ENCODE results near the gene ILDR2. TPM values are rescaled to one million over a fixed set of nuclear protein-coding genes. Genes with fewer than 3 reads are reported as not detected.

Gene ILDR2
- polyA plus RNA-seq, 1 experiment = not detected

DNA sequence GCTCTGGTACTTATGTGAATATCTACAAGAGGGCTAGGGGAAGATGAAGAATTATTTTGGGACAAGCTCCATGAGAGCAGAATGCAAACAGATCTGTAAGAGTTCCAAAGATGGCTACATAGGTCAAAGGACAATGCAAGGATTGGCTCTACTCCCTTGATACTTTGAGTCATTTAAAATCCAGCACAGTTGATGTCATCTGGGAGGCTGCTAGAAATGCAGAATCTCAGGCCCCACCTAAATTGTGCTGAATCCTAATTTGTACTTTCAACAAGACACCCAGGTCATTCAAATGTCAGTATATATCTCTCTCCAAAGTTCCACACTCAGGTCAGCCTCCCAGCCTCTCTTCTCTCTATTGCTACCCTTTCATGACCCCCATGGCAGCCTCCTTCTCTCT, 75.6 kb downstream of the ILDR2 start:
- ChIA-PET POLR2A (no interaction called here), CTCF (no interaction called here)
- Histone ChIP-seq H3K36me3 (ENCODE audit: control insufficient read depth, insufficient read depth, low read length) (no peaks in the 10 kb centered on the region), H3K27me3 (ENCODE audit: control insufficient read depth, insufficient read depth, low read length) (no peaks in the 10 kb centered on the region), H3K4me3 (ENCODE audit: low read depth, low read length) (no peak overlapping the region)
- DNase-seq (ENCODE audit: low read depth) = no peak
- TF ChIP-seq, protein P1, sequence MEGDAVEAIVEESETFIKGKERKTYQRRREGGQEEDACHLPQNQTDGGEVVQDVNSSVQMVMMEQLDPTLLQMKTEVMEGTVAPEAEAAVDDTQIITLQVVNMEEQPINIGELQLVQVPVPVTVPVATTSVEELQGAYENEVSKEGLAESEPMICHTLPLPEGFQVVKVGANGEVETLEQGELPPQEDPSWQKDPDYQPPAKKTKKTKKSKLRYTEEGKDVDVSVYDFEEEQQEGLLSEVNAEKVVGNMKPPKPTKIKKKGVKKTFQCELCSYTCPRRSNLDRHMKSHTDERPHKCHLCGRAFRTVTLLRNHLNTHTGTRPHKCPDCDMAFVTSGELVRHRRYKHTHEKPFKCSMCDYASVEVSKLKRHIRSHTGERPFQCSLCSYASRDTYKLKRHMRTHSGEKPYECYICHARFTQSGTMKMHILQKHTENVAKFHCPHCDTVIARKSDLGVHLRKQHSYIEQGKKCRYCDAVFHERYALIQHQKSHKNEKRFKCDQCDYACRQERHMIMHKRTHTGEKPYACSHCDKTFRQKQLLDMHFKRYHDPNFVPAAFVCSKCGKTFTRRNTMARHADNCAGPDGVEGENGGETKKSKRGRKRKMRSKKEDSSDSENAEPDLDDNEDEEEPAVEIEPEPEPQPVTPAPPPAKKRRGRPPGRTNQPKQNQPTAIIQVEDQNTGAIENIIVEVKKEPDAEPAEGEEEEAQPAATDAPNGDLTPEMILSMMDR (IDR thresholded peaks at IDR 0.05; ENCODE audit: insufficient read depth, low read depth, low read length) = no peak

DNA sequence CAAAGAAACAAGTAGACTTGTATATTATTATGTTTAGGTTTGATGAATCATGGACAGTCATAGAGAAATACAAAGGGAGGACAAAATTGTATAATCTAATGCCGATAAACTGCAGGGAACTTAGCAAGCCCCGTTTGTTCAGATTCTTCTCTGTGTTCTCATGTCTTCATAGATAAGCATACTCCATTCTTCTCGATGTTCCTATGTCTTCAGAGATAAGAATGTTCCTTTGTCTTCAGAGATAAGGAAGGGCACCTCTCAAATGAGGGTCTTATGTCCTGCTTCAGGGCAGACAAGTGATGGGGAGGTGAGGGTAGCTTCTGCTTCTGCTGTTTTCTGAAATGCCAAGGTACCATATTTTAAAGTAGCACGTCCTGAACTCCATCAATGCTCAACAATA, 79.6 kb downstream of the ILDR2 start:
- Histone ChIP-seq H3K36me3 (ENCODE audit: control insufficient read depth, insufficient read depth, low read length) (no peaks in the 10 kb centered on the region), H3K27me3 (ENCODE audit: control insufficient read depth, insufficient read depth, low read length) (no peaks in the 10 kb centered on the region), H3K4me3 (ENCODE audit: low read depth, low read length) (no peak overlapping the region)
- TF ChIP-seq, protein P1 (IDR thresholded peaks at IDR 0.05; ENCODE audit: insufficient read depth, low read depth, low read length) = no peak
- CTCF ChIA-PET = interaction anchor here (2.5 kb wide), 1 partner anchor 15 kb away, joined by 9 read pairs; no protein-coding TSS in a partner anchor
- no peak for DNase-seq (ENCODE audit: low read depth)
- POLR2A ChIA-PET = no interaction called here

DNA sequence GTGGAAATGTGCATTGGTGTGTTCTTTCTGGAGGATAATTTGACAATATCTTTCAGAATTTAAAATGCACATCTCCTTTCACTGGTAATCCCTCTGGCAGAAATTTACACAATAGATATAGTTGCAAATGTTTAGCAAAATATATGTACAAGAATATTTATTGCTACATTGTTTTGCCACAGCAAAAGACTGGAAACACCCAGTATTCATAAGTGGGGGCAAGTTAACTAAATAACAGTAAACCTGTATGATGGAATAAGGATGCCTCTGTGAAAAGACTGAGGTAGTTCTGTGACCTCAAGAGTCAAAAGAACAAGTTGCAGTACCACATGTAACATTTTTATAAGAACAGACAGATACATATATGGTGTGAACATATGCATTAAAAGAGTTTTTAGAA, 85.6 kb downstream of the ILDR2 start:
- Histone ChIP-seq H3K36me3 (ENCODE audit: control insufficient read depth, insufficient read depth, low read length) (no peaks in the 10 kb centered on the region), H3K27me3 (ENCODE audit: control insufficient read depth, insufficient read depth, low read length) (peaks cover 5% of the 10 kb centered on the region), H3K4me3 (ENCODE audit: low read depth, low read length) (no peak overlapping the region)
- TF ChIP-seq, protein P1 (IDR thresholded peaks at IDR 0.05; ENCODE audit: insufficient read depth, low read depth, low read length) = no peak
- ChIA-PET CTCF (interaction anchor here (3.1 kb wide), 1 partner anchor 169 kb away, joined by 11 read pairs; no protein-coding TSS in a partner anchor), POLR2A (no interaction called here)
- DNase-seq (ENCODE audit: low read depth) = no peak

DNA sequence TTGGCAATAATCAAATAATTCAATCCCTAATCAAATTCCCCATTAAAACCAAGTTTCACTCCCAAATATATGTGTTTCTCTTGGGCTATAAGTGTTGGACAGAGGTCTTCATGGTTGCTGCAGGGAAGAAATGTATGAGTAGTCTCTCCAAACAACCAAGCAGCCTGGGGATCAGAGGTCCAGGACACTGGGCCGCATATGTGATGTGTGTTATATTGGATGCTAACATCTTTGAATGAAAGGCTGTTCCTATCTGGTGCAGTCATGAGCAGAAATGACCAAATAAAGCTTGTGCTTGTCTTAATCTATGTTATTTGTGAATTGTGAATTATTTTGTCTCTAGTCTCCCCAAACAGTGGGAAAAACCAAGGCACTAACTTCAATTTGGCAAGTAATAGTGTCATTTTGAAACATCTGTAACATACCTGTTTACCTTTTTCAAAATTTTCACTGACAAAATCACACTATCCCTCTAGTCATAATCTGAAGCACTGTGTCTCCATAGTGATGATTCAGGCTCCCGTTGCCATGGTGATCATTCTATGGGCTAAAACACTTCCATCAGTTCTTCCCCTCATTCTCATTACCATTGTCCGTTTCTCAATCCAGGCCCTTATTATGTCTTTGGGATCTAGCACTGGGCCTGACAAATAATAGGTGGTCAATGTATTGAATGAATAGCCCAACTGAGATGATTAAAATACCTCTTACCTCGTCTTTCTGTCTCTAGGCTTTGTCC, 86.8 kb downstream of the ILDR2 start:
- Histone ChIP-seq H3K36me3 (ENCODE audit: control insufficient read depth, insufficient read depth, low read length) (no peaks in the 10 kb centered on the region), H3K4me3 (ENCODE audit: low read depth, low read length) (no peak overlapping the region), H3K27me3 (ENCODE audit: control insufficient read depth, insufficient read depth, low read length) (peaks cover 7% of the 10 kb centered on the region)
- TF ChIP-seq, protein P1 (IDR thresholded peaks at IDR 0.05; ENCODE audit: insufficient read depth, low read depth, low read length) = no peak
- CTCF ChIA-PET = no interaction called here
- DNase-seq (ENCODE audit: low read depth) = no peak
- POLR2A ChIA-PET = no interaction called here

DNA sequence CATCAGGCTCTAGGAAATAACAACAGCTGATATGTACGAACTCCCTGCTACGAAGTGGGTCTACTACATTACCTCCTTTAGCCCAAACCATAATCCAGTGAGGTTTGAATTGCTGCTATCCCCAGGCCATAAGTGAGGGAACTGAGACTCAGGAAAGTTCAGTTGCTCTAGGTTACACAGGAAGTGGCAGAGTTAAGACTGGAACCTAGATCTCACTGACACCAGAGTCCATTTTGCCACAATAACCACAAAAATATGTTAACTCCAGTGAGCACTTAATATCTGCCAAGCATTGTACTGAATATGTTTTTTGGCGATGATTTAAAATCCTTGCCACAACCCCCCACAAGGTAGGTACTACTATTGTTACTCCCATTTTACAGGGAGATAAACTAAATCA, 90.4 kb downstream of the ILDR2 start:
- TF ChIP-seq, protein P1 (IDR thresholded peaks at IDR 0.05; ENCODE audit: insufficient read depth, low read depth, low read length) = no peak

More for the DNA sequence above, 90.4 kb downstream of the ILDR2 start:
- Histone ChIP-seq H3K27me3 (ENCODE audit: control insufficient read depth, insufficient read depth, low read length) (peaks cover 8% of the 10 kb centered on the region), H3K4me3 (ENCODE audit: low read depth, low read length) (no peak overlapping the region), H3K36me3 (ENCODE audit: control insufficient read depth, insufficient read depth, low read length) (no peaks in the 10 kb centered on the region)
- POLR2A ChIA-PET = no interaction called here
- no peak for DNase-seq (ENCODE audit: low read depth)
- CTCF ChIA-PET = interaction anchor here (0.6 to 7.9 kb wide), 9 partner anchors 10 to 648 kb away, joined by 3 to 73 read pairs (median 4); no protein-coding TSS in a partner anchor
